ENCODE data around the gene ITPR3.
"Not testable (repeated sequence)": the region's sequence is repeated elsewhere in the genome, so short reads cannot be mapped to it uniquely, and the experiment has no call there.

ITPR3 gene

GRCh38 chr6:33616113-33616512 lies 5.0 kb upstream of the ITPR3 start:
- no peak for DNase-seq

- DNase-seq = no peak
Measured at GRCh38 chr6:33616913-33617312, 4.2 kb upstream of the ITPR3 start.

GRCh38 chr6:33619166-33619840 lies 1.8 kb upstream of the ITPR3 start:
- no peak for DNase-seq

GRCh38 chr6:33620158-33620855 lies 815 bp upstream of the ITPR3 start:
- DNase-seq = no peak

- DNase-seq = no peak
Measured at GRCh38 chr6:33621711-33622388, 728 bp downstream of the ITPR3 start.

- no peak for DNase-seq
Measured at GRCh38 chr6:33622456-33623431, 1.6 kb downstream of the ITPR3 start.

- no peak for DNase-seq
Measured at GRCh38 chr6:33623895-33624381, 2.8 kb downstream of the ITPR3 start.

- DNase-seq = no peak
Measured at GRCh38 chr6:33624856-33625255, 3.7 kb downstream of the ITPR3 start.

- no peak for DNase-seq
Measured at GRCh38 chr6:33627876-33628275, 6.8 kb downstream of the ITPR3 start.

- no peak for DNase-seq
Measured at GRCh38 chr6:33628401-33628964, 7.4 kb downstream of the ITPR3 start.

GRCh38 chr6:33630014-33630413 lies 8.9 kb downstream of the ITPR3 start:
- DNase-seq = no peak

- not testable (repeated sequence) for DNase-seq
Measured at GRCh38 chr6:33631521-33631920, 10.4 kb downstream of the ITPR3 start.

- no peak for DNase-seq
Measured at GRCh38 chr6:33631971-33632557, 10.9 kb downstream of the ITPR3 start.

- no peak for DNase-seq
Measured at GRCh38 chr6:33632558-33633039, 11.5 kb downstream of the ITPR3 start.

GRCh38 chr6:33633084-33633461 lies 12.0 kb downstream of the ITPR3 start:
- DNase-seq = no peak

GRCh38 chr6:33633462-33634158 lies 12.5 kb downstream of the ITPR3 start:
- no peak for DNase-seq

- DNase-seq = no peak
Measured at GRCh38 chr6:33634161-33634727, 13.1 kb downstream of the ITPR3 start.

GRCh38 chr6:33634946-33635345 lies 13.8 kb downstream of the ITPR3 start:
- DNase-seq = no peak

GRCh38 chr6:33636655-33637054 lies 15.5 kb downstream of the ITPR3 start:
- DNase-seq = no peak

- no peak for DNase-seq
Measured at GRCh38 chr6:33638556-33638955, 17.4 kb downstream of the ITPR3 start.

GRCh38 chr6:33639559-33639958 lies 18.4 kb downstream of the ITPR3 start:
- DNase-seq = no peak
